ENCODE results near the gene RALB. TPM values are rescaled to one million over a fixed set of nuclear protein-coding genes. Genes with fewer than 3 reads are reported as not detected.
A peak's percentile ranks its signal among the peaks of the same experiment; 100 is the strongest.

Gene RALB
- total RNA-seq, 1 experiment from 2014 or later, result 24.6 TPM

DNA sequence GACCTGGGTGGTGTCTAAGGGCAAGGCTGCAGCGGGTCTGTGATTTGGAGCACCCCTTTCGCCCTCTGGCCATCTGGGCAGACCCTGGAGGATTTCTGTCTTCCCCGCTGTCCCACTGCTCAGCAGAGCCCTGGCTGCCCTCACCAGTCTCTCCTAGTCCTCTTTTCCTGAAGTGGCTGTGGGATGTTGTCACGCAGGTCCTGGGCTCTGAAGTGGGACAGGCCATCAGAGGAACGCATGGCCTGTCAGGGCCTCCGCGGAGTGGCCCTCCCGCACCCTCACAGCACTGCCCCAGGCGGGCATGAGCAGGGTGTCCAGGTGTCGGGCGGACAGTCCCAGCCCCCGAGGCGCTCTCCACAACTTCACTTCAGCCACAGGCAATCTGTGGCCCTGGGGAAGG lies 28.4 kb upstream of the RALB start:
- peaks cover 6 to 9% of the 10 kb centered on the region in 2 experiments for H3K9me3 Mint-ChIP-seq
- peak; percentile 27 for DNase-seq
- Histone ChIP-seq H3K9ac (ENCODE audit: extremely low read depth, insufficient read length, low read length) (no peak overlapping the region), H3T11ph (ENCODE audit: low read length) (no peak overlapping the region), H2BK20ac (ENCODE audit: low read depth, low read length, poor library complexity, severe bottlenecking) (no peak overlapping the region), H3K4me2 (ENCODE audit: insufficient read depth, insufficient read length, low read length) (peak overlapping the region; percentile 53), H2BK5ac (ENCODE audit: insufficient read length, low read length) (no peak overlapping the region), H3K23ac (ENCODE audit: insufficient read length, low read depth, low read length) (no peak overlapping the region), H2BK120ac (ENCODE audit: low read depth, low read length, poor library complexity, severe bottlenecking) (no peak overlapping the region), H3K18ac (ENCODE audit: insufficient read length, low read depth, low read length) (no peak overlapping the region), H3K9me3 (ENCODE audit: control insufficient read depth, low read depth, low read length) (peaks cover 4% of the 10 kb centered on the region), H2BK12ac (ENCODE audit: insufficient read length, low read depth, low read length) (no peak overlapping the region), H3K79me1 (ENCODE audit: insufficient read depth, low read depth, low read length, poor library complexity, severe bottlenecking) (no peaks in the 10 kb centered on the region), H4K5ac (ENCODE audit: insufficient read length, low read depth, low read length) (no peak overlapping the region), H3K27me3 (ENCODE audit: insufficient read depth, low read length) (peaks cover 10% of the 10 kb centered on the region; the same call in 1 of the 2 replicates), H2AFZ (ENCODE audit: low read length) (no peak overlapping the region), H3K14ac (ENCODE audit: insufficient read depth, low read length) (no peak overlapping the region; the same call in 1 of the 2 replicates), H3K56ac (ENCODE audit: insufficient read length, low read depth, low read length) (no peak overlapping the region), H4K8ac (replicated peaks; ENCODE audit: insufficient read length, low read depth, low read length) (no peak overlapping the region), H2AK5ac (ENCODE audit: insufficient read length, low read length) (no peak overlapping the region), H4K20me1 (ENCODE audit: control insufficient read depth, insufficient read depth, insufficient read length) (peaks cover 2% of the 10 kb centered on the region), H4K91ac (ENCODE audit: insufficient read length, low read depth, low read length) (no peak overlapping the region), H3K4ac (ENCODE audit: low read depth, low read length) (no peak overlapping the region), H3K23me2 (ENCODE audit: insufficient read length, low read depth, low read length, poor library complexity, severe bottlenecking) (no peaks in the 10 kb centered on the region), H3K79me2 (ENCODE audit: insufficient read depth, low read length) (no peaks in the 10 kb centered on the region; the same call in 1 of the 2 replicates), H3K27ac (ENCODE audit: insufficient read length, low read depth, low read length) (no peak overlapping the region), H2BK15ac (ENCODE audit: low read depth, low read length) (no peak overlapping the region), H3K4me1 (ENCODE audit: insufficient read depth, low read length) (no peaks in the 10 kb centered on the region)
- TF ChIP-seq CTCF (conservative IDR thresholded peaks at IDR 0.05), result no peak
- peaks cover 24 to 35% of the 10 kb centered on the region in 2 experiments for H3K4me1 Mint-ChIP-seq
- peak overlapping the region; percentile 67 to 80 for H3K4me3 Mint-ChIP-seq
- peaks cover 10 to 25% (median 23%) of the 10 kb centered on the region in 3 experiments for H3K36me3 Mint-ChIP-seq (ENCODE audit: insufficient read depth in 1 of 3, low read depth in 3 of 3)
- no CpG with 5 or more reads among the region's 13 CpGs for WGBS (ENCODE audit: extremely low coverage, insufficient read length, low lambda C conversion rate)
- H3K27ac Mint-ChIP-seq, result no peak overlapping the region
- peaks cover 67% of the 10 kb centered on the region for H3K27me3 Mint-ChIP-seq (ENCODE audit: low read depth)

Data from H9 (cell line).